Keratinocyte (primary cell): Measurements from ENCODE around the gene CXXC4. TPM values are rescaled to one million over a fixed set of nuclear protein-coding genes. Genes with fewer than 3 reads are reported as not detected.

Source experiments
- DNase-seq: peaks from one replicate; pipeline ENCODE4 v3.0.0-alpha.2; 2011; ENCODE audit warnings: low read depth, missing footprints, low spot score
- FAIRE-seq: peaks from 2 replicates; lab custom pipeline; 2011; peaks lifted over from hg19 to GRCh38; lab: Jason Lieb, UNC
- H2AFZ ChIP-seq: 2 replicates; pipeline ENCODE4 v1.6.0; 2012; ENCODE audit warnings: low read length, control low read depth, inconsistent platforms; ENCODE audit not compliant: control insufficient read depth
- H3K27ac ChIP-seq: 2 replicates; pipeline ENCODE4 v1.5.1; 2011; ENCODE audit warnings: low read length; ENCODE audit not compliant: control insufficient read depth, insufficient read depth
- H3K27me3 ChIP-seq: 3 replicates; pipeline ENCODE4 v1.6.0; 2011; ENCODE audit warnings: low read length; ENCODE audit not compliant: control insufficient read depth, insufficient read depth; ENCODE audit errors: extremely low read depth
- H3K36me3 ChIP-seq, 2 experiments: 2 replicates in 1 of 2; 3 replicates in 1 of 2; pipeline ENCODE4 v1.5.1; 2011; ENCODE audit warnings: low read length in 2 of 2, mild to moderate bottlenecking in 1 of 2; ENCODE audit not compliant: control insufficient read depth in 2 of 2, insufficient read depth in 2 of 2; ENCODE audit errors: extremely low read depth in 1 of 2
- H3K4me1 ChIP-seq: 3 replicates; pipeline ENCODE4 v1.5.1; 2011; ENCODE audit warnings: low read length; ENCODE audit not compliant: control insufficient read depth, insufficient read depth; ENCODE audit errors: extremely low read depth
- H3K4me2 ChIP-seq: 3 replicates; pipeline ENCODE4 v1.6.0; 2011; ENCODE audit warnings: low read depth, low read length; ENCODE audit not compliant: control insufficient read depth, insufficient read depth; ENCODE audit errors: extremely low read depth
- H3K4me3 ChIP-seq, 3 experiments: fragments of 200-600 bp in 1 of 3; sonication (generic) in 1 of 3; 2 replicates in 2 of 3; 3 replicates in 1 of 3; pipeline ENCODE4 v1.5.1; 2011 to 2016; ENCODE audit warnings: low read length in 3 of 3, mild to moderate bottlenecking in 3 of 3, control low read depth in 2 of 3, inconsistent platforms in 1 of 3, low read depth in 1 of 3, mixed read lengths in 1 of 3, mixed run types in 1 of 3, moderate library complexity in 1 of 3; ENCODE audit not compliant: control insufficient read depth in 2 of 3, insufficient read depth in 2 of 3; ENCODE audit errors: extremely low read depth in 1 of 3
- H3K79me2 ChIP-seq: 2 replicates; pipeline ENCODE4 v1.6.0; 2012; ENCODE audit warnings: low read length; ENCODE audit not compliant: control insufficient read depth, insufficient read depth
- H3K9ac ChIP-seq: 3 replicates; pipeline ENCODE4 v1.6.0; 2011; ENCODE audit warnings: low read length; ENCODE audit not compliant: control insufficient read depth, insufficient read depth; ENCODE audit errors: extremely low read depth
- H3K9me1 ChIP-seq: 3 replicates; pipeline ENCODE4 v1.6.0; 2011; ENCODE audit warnings: low read length; ENCODE audit not compliant: control insufficient read depth, insufficient read depth; ENCODE audit errors: extremely low read depth
- H3K9me3 ChIP-seq: 2 replicates; pipeline ENCODE4 v1.5.1; 2012; ENCODE audit warnings: low read depth, low read length; ENCODE audit not compliant: control insufficient read depth
- H4K20me1 ChIP-seq: 3 replicates; pipeline ENCODE4 v1.6.0; 2011; ENCODE audit warnings: low read length; ENCODE audit not compliant: control insufficient read depth, insufficient read depth; ENCODE audit errors: extremely low read depth
- CTCF ChIP-seq, 3 experiments: IDR thresholded peaks in 1 of 3; conservative IDR thresholded peaks in 1 of 3; optimal IDR thresholded peaks in 1 of 3; 2 replicates in 2 of 3; 3 replicates in 1 of 3; pipeline versions ENCODE3 to v1.5.1; 2011; ENCODE audit warnings: low read length in 3 of 3, mild to moderate bottlenecking in 3 of 3, moderate library complexity in 2 of 3, control low read depth in 1 of 3, inconsistent platforms in 1 of 3; ENCODE audit not compliant: insufficient read depth in 2 of 3; ENCODE audit errors: extremely low read depth in 1 of 3
- EZH2 ChIP-seq: IDR thresholded peaks from one replicate; pipeline ENCODE4 v1.6.1; 2012; ENCODE audit warnings: inconsistent platforms, mild to moderate bottlenecking, low read length, moderate library complexity
- dilution Hi-C: fragments of 300-500 bp; cut with MboI; formaldehyde crosslinking; loops from one replicate; pipeline ENCODE4 v1.7.0; 2020; ENCODE audit warnings: low sequenced_read_pairs; ENCODE audit not compliant: extremely low pct_ligation_motif_present
- polyA plus RNA-seq, 5 experiments: library from polyadenylated mRNA; depleted of rRNA in 3 of 5; stranded (reverse) in 3 of 5; stranded (forward) in 1 of 5; unstranded in 1 of 5; fragments of >200 nt; gene quantifications; 1 replicate in 1 of 5; 2 replicates in 3 of 5; 3 replicates in 1 of 5; pipeline versions ENCODE4 v1.2.1 to v1.2.3, GENCODE V29; 2011 to 2012; ENCODE audit warnings: missing spikeins in 2 of 5, low read depth in 1 of 5, low replicate concordance in 1 of 5

CXXC4 gene
- polyA plus RNA-seq, 1 donor (not counting 4 experiments of a cell fraction or from before 2014, with no cell fraction given) = 0.01 TPM

DNA sequence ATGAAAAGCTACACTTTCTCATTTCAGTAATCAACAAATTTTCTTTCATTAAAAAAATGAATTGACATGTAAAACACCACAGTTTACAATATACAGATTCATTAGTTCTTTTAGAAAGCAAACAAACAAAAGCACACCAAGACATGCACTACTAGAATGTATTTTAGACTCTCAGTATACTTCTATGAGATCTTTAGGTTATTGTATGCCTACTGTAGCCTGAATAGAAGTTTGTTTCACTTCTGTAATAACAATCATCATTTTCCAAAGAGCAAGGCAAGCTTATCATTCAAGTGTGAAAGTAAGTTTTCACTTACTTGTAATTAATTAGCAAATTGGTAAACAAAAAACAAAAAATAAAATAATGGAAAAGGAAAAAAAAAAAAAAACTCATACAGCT, 24.9 kb downstream of the CXXC4 start:
- FAIRE-seq = no peak
- no peaks in the 10 kb centered on the region for H3K9me1 ChIP-seq
- H3K4me2 ChIP-seq = no peak overlapping the region
- no peaks in the 10 kb centered on the region for H3K4me1 ChIP-seq
- H3K27ac ChIP-seq = no peak overlapping the region
- no peak for DNase-seq
- no peak overlapping the region for H3K4me3 ChIP-seq
- no peaks in the 10 kb centered on the region for H3K9me3 ChIP-seq
- no peak overlapping the region for H3K9ac ChIP-seq
- no peaks in the 10 kb centered on the region for H3K36me3 ChIP-seq
- H3K79me2 ChIP-seq = no peaks in the 10 kb centered on the region
- no peaks in the 10 kb centered on the region for H3K27me3 ChIP-seq
- no peaks in the 10 kb centered on the region for H4K20me1 ChIP-seq
- TF ChIP-seq EZH2 (no peak), CTCF (optimal IDR thresholded peaks at IDR 0.05 in 1 of 3, IDR thresholded peaks at IDR 0.05 in 1 of 3, conservative IDR thresholded peaks at IDR 0.05 in 1 of 3; ENCODE audit: extremely low read depth in 1 of 3, insufficient read depth in 2 of 3, low read length in 3 of 3) (no peak)
- dilution Hi-C loops = no loop called here
- H2AFZ ChIP-seq = no peak overlapping the region

DNA sequence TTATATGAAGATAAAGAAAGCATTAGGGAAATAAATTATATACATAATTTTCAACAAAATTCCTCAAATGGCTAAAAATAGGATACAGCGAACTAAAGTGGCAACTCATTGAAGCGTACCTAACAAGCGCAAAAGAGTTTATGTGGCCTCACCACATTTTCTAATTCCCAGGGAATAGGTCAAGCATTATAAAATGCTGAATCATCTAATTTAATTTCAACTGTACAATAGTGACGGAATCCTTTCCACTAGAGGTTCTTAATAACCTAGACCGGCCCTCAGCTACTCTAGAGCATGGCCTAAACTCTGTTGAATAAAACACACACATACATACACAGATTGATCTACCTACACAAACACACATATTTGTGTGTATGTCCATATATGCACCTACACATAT, 29.1 kb downstream of the CXXC4 start:
- dilution Hi-C loops = no loop called here
- Histone ChIP-seq H3K79me2 (no peaks in the 10 kb centered on the region), H3K4me1 (no peaks in the 10 kb centered on the region), H3K27ac (no peak overlapping the region), H3K4me2 (no peak overlapping the region), H3K9me3 (no peaks in the 10 kb centered on the region), H3K27me3 (no peaks in the 10 kb centered on the region), H3K9me1 (no peaks in the 10 kb centered on the region), H2AFZ (no peak overlapping the region), H3K9ac (no peak overlapping the region), H3K36me3 (no peaks in the 10 kb centered on the region), H3K4me3 (no peak overlapping the region), H4K20me1 (no peaks in the 10 kb centered on the region)
- FAIRE-seq (no peak), DNase-seq (no peak)
- TF ChIP-seq EZH2 = no peak

DNA sequence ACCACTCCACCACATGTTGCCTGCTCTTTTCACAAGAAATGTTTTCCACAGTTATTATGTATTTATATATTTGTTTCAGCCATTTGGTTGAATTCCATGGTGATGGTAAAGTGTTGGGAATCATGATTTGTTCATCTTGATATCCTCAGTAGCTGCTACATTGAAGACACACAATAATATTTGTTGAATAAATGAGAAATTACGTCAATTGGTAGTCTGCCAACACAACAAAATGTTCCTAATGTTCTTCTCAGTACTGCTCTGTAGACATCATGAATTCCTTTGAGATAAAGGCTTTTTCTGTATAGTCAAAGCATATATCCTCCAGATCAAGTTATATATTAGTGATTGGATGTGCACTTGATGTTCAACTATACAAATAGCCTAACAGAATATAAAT, 29.5 kb downstream of the CXXC4 start:
- Histone ChIP-seq H3K4me2 (no peak overlapping the region), H3K9me3 (no peaks in the 10 kb centered on the region), H3K27me3 (no peaks in the 10 kb centered on the region), H3K9me1 (no peaks in the 10 kb centered on the region), H3K79me2 (no peaks in the 10 kb centered on the region), H3K27ac (no peak overlapping the region), H3K36me3 (no peaks in the 10 kb centered on the region), H3K4me3 (no peak overlapping the region), H3K9ac (no peak overlapping the region), H2AFZ (no peak overlapping the region), H3K4me1 (no peaks in the 10 kb centered on the region), H4K20me1 (no peaks in the 10 kb centered on the region)
- no peak for TF ChIP-seq EZH2
- TF ChIP-seq CTCF (optimal IDR thresholded peaks at IDR 0.05 in 1 of 3, IDR thresholded peaks at IDR 0.05 in 1 of 3, conservative IDR thresholded peaks at IDR 0.05 in 1 of 3; ENCODE audit: extremely low read depth in 1 of 3, insufficient read depth in 2 of 3, low read length in 3 of 3) = no peak
- FAIRE-seq = no peak
- DNase-seq = no peak
- dilution Hi-C loops = no loop called here
